GM12801 (cell line): ENCODE data around the gene SLC8A1.

Experiments used
- CTCF ChIP-seq: IDR thresholded peaks from one replicate; pipeline ENCODE4 v1.5.1; 2011; ENCODE audit warnings: control low read depth; ENCODE audit not compliant: insufficient read length; ENCODE audit errors: extremely low read depth

Gene SLC8A1

GRCh38 chr2:40179801-40180200 lies 272.1 kb downstream of the SLC8A1 start:
- TF ChIP-seq CTCF = no peak

- no peak for TF ChIP-seq CTCF
Measured at GRCh38 chr2:40178971-40179370, 272.9 kb downstream of the SLC8A1 start.

- no peak for TF ChIP-seq CTCF
Measured at GRCh38 chr2:40178171-40178778, 273.6 kb downstream of the SLC8A1 start.

GRCh38 chr2:40177366-40177765 lies 274.5 kb downstream of the SLC8A1 start:
- TF ChIP-seq CTCF = no peak

GRCh38 chr2:40173276-40173675 lies 278.6 kb downstream of the SLC8A1 start:
- TF ChIP-seq CTCF = no peak

- no peak for TF ChIP-seq CTCF
Measured at GRCh38 chr2:40169856-40170255, 282.0 kb downstream of the SLC8A1 start.

- no peak for TF ChIP-seq CTCF
Measured at GRCh38 chr2:40169430-40169829, 282.5 kb downstream of the SLC8A1 start.
